IPS DF 6.9 (cell line): ENCODE measurements around the gene PNO1.

Experiments used
- DNase-seq: peaks from one replicate; pipeline ENCODE4 v3.0.0-alpha.2; 2013; ENCODE audit warnings: low read depth, low spot score
- H3K27ac ChIP-seq: one replicate; pipeline ENCODE4 v1.5.1; 2013; ENCODE audit warnings: low read length, control low read depth
- H3K27me3 ChIP-seq: 2 replicates; pipeline ENCODE4 v1.6.1; 2013; ENCODE audit warnings: mild to moderate bottlenecking, low read length; ENCODE audit not compliant: control insufficient read depth, insufficient read depth
- H3K36me3 ChIP-seq: 2 replicates; pipeline ENCODE4 v1.6.1; 2013; ENCODE audit warnings: low read length; ENCODE audit not compliant: control insufficient read depth, insufficient read depth
- H3K4me1 ChIP-seq: 2 replicates; pipeline ENCODE4 v1.6.1; 2013; ENCODE audit warnings: low read length; ENCODE audit not compliant: control insufficient read depth, insufficient read depth
- H3K4me3 ChIP-seq: 2 replicates; pipeline ENCODE4 v1.5.1; 2013; ENCODE audit warnings: mild to moderate bottlenecking, low read length
- H3K9me3 ChIP-seq: 2 replicates; pipeline ENCODE4 v1.6.1; 2013; ENCODE audit warnings: low read length, inconsistent platforms; ENCODE audit not compliant: control insufficient read depth, insufficient read depth
- WGBS: extraction: QIAGEN DNeasy Blood & Tissue Kit; methylation state at CpG from one replicate; pipeline ENCODE4 v1.1.7; 2013; ENCODE audit warnings: mixed read lengths, missing lambda C conversion rate; ENCODE audit not compliant: insufficient read length, insufficient coverage; 5-methylcytosine and 5-hydroxymethylcytosine counted together

PNO1 gene

DNA sequence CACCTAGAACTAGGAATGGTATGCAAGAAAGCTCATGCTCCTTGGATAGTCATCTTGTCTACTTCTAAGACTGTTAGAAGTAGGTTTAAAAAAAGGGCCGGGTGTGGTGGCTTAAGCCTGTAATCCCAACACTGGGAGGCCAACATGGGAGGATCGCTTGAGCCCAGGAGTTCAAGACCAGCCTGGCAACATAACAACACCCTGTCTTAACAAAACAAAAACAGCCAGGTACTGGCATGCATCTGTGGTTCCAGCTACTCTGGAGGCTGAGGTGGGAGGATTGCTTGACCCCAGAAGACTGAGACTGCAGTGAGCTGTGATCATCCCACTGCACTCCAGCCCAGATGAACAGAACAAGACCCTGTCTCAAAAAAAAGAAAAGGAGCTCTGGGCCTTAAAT, 19.9 kb downstream of the PNO1 start:
- H3K27ac ChIP-seq: no peak overlapping the region
- H3K9me3 ChIP-seq: no peaks in the 10 kb centered on the region
- no peak overlapping the region for H3K4me3 ChIP-seq
- H3K4me1 ChIP-seq: no peaks in the 10 kb centered on the region
- WGBS: no CpG with 5 or more reads among the region's 2 CpGs
- no peak for DNase-seq
- no peaks in the 10 kb centered on the region; the same call in 1 of the 2 replicates for H3K36me3 ChIP-seq
- no peaks in the 10 kb centered on the region for H3K27me3 ChIP-seq

DNA sequence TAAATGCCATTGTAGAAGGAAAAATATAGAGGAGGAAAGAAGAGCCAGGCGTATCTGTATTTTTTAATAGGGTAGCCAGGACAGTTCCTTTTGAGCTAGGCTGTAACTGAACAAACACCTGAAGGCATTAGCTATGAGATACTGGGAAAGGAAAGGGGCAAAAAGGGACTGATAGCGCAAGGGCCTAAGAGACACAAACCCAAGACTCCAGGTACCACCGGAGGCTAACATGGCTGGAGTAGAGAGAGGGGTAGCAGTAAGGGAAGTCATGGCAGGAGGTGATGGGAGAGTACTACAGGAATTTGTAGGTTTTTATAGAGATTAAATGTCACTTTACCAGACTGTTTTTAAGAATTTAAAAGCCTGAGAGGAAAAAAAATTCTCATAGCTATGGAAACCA, 20.7 kb downstream of the PNO1 start:
- no peak overlapping the region for H3K4me3 ChIP-seq
- no peaks in the 10 kb centered on the region for H3K9me3 ChIP-seq
- no peaks in the 10 kb centered on the region for H3K4me1 ChIP-seq
- H3K36me3 ChIP-seq: peaks cover 2% of the 10 kb centered on the region; the same call in 1 of the 2 replicates
- WGBS: no CpG with 5 or more reads among the region's 3 CpGs
- no peak overlapping the region for H3K27ac ChIP-seq
- DNase-seq: no peak
- no peaks in the 10 kb centered on the region for H3K27me3 ChIP-seq

DNA sequence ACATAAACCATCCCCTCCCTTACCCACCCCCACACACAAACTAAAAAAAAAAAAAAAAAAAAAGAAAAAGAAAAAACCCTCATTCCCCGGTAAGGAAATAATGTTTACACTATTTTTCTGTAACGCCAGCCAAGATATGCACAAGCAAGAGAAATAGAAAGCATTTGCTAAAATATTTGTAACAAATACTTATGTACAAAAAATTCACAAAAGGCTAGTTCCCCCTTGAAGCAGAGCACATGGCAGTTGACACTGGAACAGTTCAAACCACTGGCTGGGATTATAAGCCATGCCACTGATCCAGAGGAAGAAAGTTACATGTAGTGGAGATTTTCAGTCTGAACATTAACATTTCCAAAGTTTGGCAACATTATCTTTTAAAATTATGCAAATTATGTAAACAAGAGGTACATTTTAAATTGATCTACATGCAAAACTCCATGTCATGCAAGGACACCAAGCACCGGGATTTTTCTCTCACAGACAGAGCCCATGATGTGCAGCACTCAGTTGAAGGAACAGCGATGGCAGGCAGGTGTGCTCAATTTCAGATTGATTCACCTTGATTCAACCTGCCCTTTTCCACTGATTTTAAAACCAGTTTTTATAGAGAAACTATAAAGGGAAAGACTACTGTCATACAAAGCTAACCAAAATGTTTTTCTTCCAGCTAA, 21.4 kb downstream of the PNO1 start:
- no peaks in the 10 kb centered on the region for H3K27me3 ChIP-seq
- peaks cover 2% of the 10 kb centered on the region; the same call in 1 of the 2 replicates for H3K36me3 ChIP-seq
- H3K9me3 ChIP-seq: no peaks in the 10 kb centered on the region
- WGBS: no CpG with 5 or more reads among the region's 4 CpGs
- H3K4me1 ChIP-seq: no peaks in the 10 kb centered on the region
- DNase-seq: no peak
- H3K27ac ChIP-seq: no peak overlapping the region
- H3K4me3 ChIP-seq: no peak overlapping the region

DNA sequence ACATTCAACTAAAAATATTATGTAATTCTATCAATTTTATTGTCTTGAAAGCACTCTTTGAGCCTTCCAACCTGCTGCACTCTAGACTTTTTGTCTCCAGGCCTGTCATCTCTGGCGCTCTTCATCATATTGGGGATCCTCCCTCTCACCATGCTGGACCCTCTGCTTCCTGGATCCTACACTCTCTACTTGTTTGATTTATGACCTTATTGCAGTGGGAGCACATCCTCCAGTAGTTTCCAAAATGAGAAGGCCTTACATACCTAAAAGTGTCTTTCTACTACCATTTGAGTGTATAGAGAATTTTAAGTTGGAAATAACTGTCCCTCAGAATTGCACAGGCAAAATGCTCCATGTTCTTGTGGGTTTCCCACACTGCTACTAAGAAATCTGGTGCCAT, 25.2 kb downstream of the PNO1 start:
- H3K36me3 ChIP-seq: peaks cover 2% of the 10 kb centered on the region; the same call in 1 of the 2 replicates
- no peak overlapping the region for H3K27ac ChIP-seq
- H3K9me3 ChIP-seq: no peaks in the 10 kb centered on the region
- DNase-seq: no peak
- H3K4me1 ChIP-seq: no peaks in the 10 kb centered on the region
- no CpG with 5 or more reads among the region's 1 CpG for WGBS
- H3K4me3 ChIP-seq: no peak overlapping the region
- H3K27me3 ChIP-seq: no peaks in the 10 kb centered on the region

DNA sequence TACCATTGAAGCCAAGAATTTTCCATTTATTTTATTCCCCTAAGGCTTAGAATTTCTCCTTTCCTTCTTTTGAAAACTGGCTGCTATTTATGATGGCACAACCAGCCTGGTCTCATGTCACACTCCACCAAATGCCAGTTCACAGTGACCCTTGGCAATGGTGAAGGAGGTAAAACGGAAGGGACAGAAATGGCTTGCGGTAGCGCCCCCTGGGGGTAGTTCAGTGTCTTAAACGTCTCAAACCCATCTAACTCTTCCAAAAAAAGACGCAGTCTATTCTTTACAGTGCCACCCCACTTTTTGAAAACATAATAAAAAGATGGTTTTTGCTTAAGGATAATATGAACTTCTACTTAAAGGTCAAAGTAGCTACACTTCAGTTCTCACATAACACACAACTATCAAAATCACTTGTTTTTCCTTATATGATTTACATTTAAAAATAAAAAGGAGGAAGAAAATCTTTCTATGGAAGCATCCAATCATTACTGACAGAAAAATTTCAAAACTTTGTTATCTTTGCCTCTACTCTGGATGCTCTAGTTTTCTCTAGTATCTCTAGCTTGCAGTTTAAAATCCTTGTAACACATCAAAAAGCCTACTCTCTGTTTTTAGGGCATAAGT, 28.0 kb downstream of the PNO1 start:
- DNase-seq: peak; percentile 55

DNA sequence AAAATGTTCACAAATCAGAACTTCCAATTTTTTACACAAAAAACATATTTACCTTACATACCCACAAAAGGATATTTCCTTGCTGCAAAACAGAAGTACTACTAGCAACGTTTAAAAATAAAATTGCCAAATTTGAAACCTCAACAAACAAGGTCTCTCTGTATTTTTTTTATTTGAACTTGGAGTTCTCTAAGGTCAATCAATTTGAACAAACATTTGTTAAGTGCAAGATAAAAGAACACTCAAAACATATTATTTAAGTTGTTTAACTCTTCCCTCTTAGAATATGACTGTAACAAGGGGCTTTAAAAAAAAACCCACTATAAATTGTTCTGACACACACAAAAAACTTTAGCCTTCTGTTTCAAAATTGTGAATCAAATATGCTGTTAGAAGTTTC, 29.6 kb downstream of the PNO1 start:
- WGBS: 100% methylated on average over 1 of the region's 1 CpG

More for the DNA sequence above, 28.0 kb downstream of the PNO1 start:
- H3K36me3 ChIP-seq: peaks cover 2% of the 10 kb centered on the region; the same call in 1 of the 2 replicates
- no CpG with 5 or more reads among the region's 5 CpGs for WGBS
- H3K27ac ChIP-seq: no peak overlapping the region
- no peaks in the 10 kb centered on the region for H3K9me3 ChIP-seq
- H3K4me1 ChIP-seq: no peaks in the 10 kb centered on the region
- no peaks in the 10 kb centered on the region for H3K27me3 ChIP-seq
- H3K4me3 ChIP-seq: no peak overlapping the region

DNA sequence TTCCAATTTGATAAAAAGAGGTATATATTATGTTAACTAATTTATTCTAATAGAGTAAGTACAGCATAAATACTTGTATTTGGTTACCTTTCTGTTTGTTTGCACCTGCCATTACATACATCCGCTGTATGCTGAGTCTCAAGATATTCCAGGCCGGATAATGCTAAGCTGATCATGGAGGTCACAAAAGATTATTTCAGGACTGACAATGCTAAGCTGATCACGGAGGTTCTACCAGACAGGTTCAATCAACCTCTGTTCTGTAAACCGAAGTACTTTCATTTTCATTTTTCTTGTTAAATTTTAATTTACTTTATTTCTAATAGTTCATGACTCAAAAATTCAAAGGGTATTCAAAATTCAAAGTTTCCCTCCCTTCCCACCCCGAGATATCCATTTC, 31.1 kb downstream of the PNO1 start:
- no peak for DNase-seq
- no peak overlapping the region for H3K27ac ChIP-seq
- WGBS: no CpG with 5 or more reads among the region's 5 CpGs
- H3K27me3 ChIP-seq: no peaks in the 10 kb centered on the region
- no peaks in the 10 kb centered on the region for H3K4me1 ChIP-seq
- no peaks in the 10 kb centered on the region for H3K36me3 ChIP-seq
- no peaks in the 10 kb centered on the region for H3K9me3 ChIP-seq
- no peak overlapping the region for H3K4me3 ChIP-seq

More for the DNA sequence above, 29.6 kb downstream of the PNO1 start:
- H3K9me3 ChIP-seq: no peaks in the 10 kb centered on the region
- H3K27me3 ChIP-seq: no peaks in the 10 kb centered on the region
- H3K27ac ChIP-seq: no peak overlapping the region
- H3K36me3 ChIP-seq: peaks cover 2% of the 10 kb centered on the region; the same call in 1 of the 2 replicates
- H3K4me3 ChIP-seq: no peak overlapping the region
- H3K4me1 ChIP-seq: no peaks in the 10 kb centered on the region
- DNase-seq: no peak

DNA sequence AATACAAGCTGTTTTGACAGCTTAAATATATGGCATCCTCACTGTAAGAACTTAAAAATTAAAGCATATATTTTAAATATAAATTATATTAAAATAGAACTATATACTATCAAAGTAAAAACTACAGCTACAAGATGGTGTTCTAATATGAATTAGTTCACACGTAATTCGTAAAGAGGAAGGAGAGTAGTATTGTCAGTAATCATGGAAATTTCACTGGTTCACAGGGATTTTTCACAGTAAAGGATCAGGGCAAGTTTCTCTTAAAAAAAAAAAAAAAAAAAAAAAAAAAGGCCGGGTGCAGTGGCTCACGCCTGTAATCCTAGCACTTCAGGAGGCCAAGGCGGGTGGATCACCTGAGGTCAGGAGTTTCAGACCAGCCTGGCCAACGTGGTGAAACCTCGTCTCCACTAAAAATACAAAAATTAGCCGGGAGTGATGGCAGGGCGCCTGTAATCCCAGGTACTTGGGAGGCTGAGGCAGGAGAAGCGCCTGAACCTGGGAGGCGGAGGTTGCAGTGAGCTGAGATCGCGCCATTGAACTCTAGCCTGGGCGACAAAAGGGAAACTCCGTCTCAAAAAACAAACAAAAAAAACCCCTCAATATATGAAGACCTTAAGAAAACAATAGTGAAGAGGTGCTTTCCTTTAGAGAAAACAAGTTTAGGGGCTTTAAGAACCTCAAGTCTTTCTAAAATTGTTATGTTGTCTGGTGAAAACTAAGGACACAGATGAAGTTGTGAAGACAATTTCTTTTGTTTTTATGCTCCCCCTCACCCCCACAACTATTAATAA, 32.5 kb downstream of the PNO1 start:
- no peak overlapping the region for H3K27ac ChIP-seq
- H3K36me3 ChIP-seq: no peaks in the 10 kb centered on the region
- H3K4me1 ChIP-seq: no peaks in the 10 kb centered on the region
- H3K27me3 ChIP-seq: no peaks in the 10 kb centered on the region
- H3K9me3 ChIP-seq: no peaks in the 10 kb centered on the region
- DNase-seq: no peak
- H3K4me3 ChIP-seq: no peak overlapping the region
- no CpG with 5 or more reads among the region's 15 CpGs for WGBS

DNA sequence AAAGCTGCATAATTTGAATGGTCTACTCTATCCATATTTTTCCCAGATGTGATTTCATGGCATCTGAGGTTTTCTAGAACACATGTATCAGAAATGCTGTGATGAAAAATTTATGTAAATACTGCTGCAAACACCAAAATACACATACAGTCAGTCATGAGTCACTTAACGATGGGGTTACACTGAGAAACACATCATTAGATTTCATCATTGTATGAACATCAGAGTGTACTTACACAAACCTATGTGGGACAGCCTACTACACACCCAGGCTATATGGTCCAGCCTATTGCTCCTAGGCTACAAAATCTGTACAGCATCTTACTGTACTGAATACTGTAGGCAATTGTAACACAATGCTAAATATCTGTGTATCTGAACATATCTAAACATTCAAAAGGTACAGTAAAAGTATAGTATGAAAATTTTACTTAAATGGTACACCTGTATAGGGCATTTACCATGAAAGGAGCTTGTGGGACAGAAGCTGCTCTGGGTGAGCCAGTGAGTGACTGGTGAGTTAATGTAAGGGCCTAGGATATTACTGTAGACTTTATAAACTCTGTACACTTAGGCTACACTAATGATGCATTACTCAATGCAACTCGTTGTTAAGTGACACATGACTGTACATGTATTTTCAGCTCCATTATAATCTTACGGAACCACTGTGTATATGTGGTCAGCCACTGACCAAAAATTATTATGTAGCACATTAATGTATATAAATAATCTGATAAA, 33.5 kb downstream of the PNO1 start:
- no peak overlapping the region for H3K27ac ChIP-seq
- no peaks in the 10 kb centered on the region for H3K27me3 ChIP-seq
- no peak for DNase-seq
- no peaks in the 10 kb centered on the region for H3K36me3 ChIP-seq
- H3K4me1 ChIP-seq: no peaks in the 10 kb centered on the region
- no peak overlapping the region for H3K4me3 ChIP-seq
- no CpG with 5 or more reads among the region's 3 CpGs for WGBS
- H3K9me3 ChIP-seq: no peaks in the 10 kb centered on the region

DNA sequence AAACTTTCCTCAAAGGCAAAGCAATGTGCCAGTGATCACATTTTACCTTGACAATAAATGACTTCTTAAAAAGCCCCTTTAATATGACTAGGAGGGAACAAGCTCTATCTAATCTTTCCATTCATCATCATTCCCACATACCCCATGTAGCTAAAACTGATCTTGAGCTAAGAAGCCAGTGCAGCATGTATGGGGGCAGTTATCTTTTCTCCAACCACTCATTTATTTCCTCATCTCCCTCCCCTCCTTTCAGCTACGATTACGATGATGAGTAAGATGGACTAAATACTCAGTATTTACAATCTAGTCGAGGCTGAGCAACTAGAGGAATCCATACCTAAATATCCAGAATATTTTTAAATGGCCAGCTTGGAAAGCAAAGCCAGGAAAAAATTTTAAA, 35.5 kb downstream of the PNO1 start:
- H3K27me3 ChIP-seq: no peaks in the 10 kb centered on the region
- no peaks in the 10 kb centered on the region for H3K4me1 ChIP-seq
- no peak for DNase-seq
- H3K36me3 ChIP-seq: no peaks in the 10 kb centered on the region
- H3K9me3 ChIP-seq: no peaks in the 10 kb centered on the region
- H3K4me3 ChIP-seq: no peak overlapping the region
- no CpG with 5 or more reads among the region's 3 CpGs for WGBS
- no peak overlapping the region for H3K27ac ChIP-seq
